Lower leg skin (tissue), 3 donors: ENCODE measurements around the gene KPNA6.

Experiments used
- POLR2A ChIP-seq, 2 donors: fragments of 450-650 bp; IDR thresholded peaks; one replicate each; pipeline ENCODE4 v1.6.1; 2016 to 2017; ENCODE audit warnings: antibody characterized with exemption in 2 of 2, mild to moderate bottlenecking in 1 of 2, moderate library complexity in 1 of 2
- TF ChIP-seq, protein P1 (sequence below), 3 donors: fragments of 450-650 bp; IDR thresholded peaks; one replicate each; pipeline ENCODE4 v1.5.1; 2016; ENCODE audit warnings: antibody characterized with exemption in 3 of 3, mild to moderate bottlenecking in 3 of 3, moderate library complexity in 2 of 3

DNA sequence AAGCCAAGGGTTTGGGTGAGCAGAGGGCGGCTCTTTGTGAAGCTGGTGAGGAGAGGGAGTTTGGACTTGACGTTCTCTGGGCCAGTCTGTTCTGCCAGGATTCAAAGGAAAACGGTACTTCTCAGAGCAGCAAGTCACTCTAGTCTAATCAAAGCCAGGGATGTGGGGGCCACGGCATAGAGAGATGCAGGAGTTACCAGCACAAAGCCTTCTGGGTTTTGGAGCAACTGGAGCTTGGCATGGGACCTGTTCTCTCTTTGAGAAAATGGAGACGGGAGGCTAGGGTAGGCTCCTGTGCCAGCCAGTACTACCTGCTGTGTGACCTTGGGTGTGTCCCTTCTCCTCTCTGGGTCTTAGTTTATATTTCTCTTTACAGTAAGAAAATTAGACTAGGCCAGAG, 73.7 kb downstream of the KPNA6 start:
- no peak for TF ChIP-seq POLR2A (IDR thresholded peaks at IDR 0.05)
- TF ChIP-seq, protein P1, sequence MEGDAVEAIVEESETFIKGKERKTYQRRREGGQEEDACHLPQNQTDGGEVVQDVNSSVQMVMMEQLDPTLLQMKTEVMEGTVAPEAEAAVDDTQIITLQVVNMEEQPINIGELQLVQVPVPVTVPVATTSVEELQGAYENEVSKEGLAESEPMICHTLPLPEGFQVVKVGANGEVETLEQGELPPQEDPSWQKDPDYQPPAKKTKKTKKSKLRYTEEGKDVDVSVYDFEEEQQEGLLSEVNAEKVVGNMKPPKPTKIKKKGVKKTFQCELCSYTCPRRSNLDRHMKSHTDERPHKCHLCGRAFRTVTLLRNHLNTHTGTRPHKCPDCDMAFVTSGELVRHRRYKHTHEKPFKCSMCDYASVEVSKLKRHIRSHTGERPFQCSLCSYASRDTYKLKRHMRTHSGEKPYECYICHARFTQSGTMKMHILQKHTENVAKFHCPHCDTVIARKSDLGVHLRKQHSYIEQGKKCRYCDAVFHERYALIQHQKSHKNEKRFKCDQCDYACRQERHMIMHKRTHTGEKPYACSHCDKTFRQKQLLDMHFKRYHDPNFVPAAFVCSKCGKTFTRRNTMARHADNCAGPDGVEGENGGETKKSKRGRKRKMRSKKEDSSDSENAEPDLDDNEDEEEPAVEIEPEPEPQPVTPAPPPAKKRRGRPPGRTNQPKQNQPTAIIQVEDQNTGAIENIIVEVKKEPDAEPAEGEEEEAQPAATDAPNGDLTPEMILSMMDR (IDR thresholded peaks at IDR 0.05) = no peak
